ENCODE results near the gene FAM169A.
"Not testable (repeated sequence)": the region's sequence is repeated elsewhere in the genome, so short reads cannot be mapped to it uniquely, and the experiment has no call there.

FAM169A gene

DNA sequence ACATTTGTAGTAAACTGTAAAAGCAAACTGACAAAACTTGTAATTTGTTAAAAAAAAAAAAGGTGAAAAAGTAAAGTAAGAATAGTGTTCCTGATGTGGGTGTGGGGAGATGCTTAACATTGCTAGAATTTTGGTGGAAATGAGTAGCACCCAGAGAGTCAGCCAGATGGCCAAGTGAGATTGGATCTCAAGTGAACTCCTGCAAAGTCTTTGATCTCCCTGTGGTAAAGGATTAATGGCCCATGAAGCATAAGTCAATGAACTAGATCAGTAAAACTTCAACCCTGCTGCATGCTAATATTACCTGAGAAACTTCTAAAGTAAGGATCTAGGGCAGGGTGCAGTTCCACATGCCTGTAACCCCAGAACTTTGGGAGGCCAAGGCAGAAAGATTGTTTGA lies 19.0 kb upstream of the FAM169A start:
- Mint-ChIP-seq H3K9me3 (peaks cover 0 to 2% of the 10 kb centered on the region in 2 donors), H3K27ac (no peak overlapping the region), H3K4me3 (no peak overlapping the region), H3K4me1 (peaks cover 10% of the 10 kb centered on the region in 2 donors), H3K27me3 (peaks cover 0 to 5% of the 10 kb centered on the region in 2 donors), H3K36me3 (no peaks in the 10 kb centered on the region)
- no peak for DNase-seq
- no peak for ATAC-seq (replicated peaks)

- not testable (repeated sequence) for H3K9me3 Mint-ChIP-seq; DNase-seq; H3K36me3 Mint-ChIP-seq; H3K27me3 Mint-ChIP-seq; H3K4me3 Mint-ChIP-seq; ATAC-seq (replicated peaks); H3K4me1 Mint-ChIP-seq; H3K27ac Mint-ChIP-seq
These were observed 16.4 kb upstream of the FAM169A start for GRCh38 chr5:74882379-74883134.

- no peak for ATAC-seq (replicated peaks)
These were observed 11.6 kb upstream of the FAM169A start for GRCh38 chr5:74877624-74878304.

DNA sequence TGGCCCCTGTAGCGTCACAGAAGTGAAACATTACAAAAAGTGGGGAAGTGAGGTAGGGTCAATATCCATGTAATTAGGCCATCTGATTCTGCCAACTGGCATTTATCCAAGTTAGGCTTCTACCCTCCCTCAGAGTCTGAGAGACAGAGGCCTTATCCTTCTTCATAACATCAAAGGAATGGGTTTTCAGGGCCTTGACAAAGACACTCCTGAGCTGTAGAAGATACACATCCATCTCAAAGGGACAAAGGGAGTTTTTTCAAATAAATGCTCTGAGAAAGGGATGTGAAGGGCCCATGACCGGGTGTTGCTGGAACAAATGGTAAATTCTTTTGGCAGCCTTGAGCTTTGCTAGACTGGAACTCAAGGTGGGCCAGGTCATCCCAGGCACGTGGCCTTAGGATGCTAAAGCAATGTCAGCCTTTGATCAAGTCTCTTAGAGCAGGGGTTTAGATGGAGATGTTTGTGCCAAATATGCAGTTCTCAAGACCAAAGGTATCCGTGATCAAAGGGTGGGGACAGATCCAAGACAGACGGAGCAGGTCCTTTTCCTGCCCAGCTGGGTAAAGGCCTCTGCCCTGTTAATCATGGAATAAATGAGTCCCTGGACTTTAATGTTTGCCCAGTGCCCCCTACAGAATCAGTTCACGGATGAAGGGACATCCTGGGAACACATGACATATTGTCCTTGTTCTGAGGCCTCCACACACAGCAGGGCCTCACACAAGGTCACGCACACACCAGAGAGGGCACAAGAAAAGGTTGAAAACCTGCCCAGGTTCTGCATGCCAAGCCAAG lies 10.0 kb upstream of the FAM169A start:
- DNase-seq, result no peak
- Mint-ChIP-seq H3K9me3 (no peaks in the 10 kb centered on the region), H3K4me3 (no peak overlapping the region), H3K27ac (no peak overlapping the region), H3K27me3 (peaks cover 0 to 5% of the 10 kb centered on the region in 2 donors), H3K4me1 (no peaks in the 10 kb centered on the region), H3K36me3 (no peaks in the 10 kb centered on the region)
- no peak for ATAC-seq (replicated peaks)

More at GRCh38 chr5:74877624-74878304, 11.6 kb upstream of the FAM169A start:
- no peak overlapping the region for H3K27ac Mint-ChIP-seq
- no peak for DNase-seq
- no peak overlapping the region for H3K4me3 Mint-ChIP-seq
- H3K9me3 Mint-ChIP-seq, result no peaks in the 10 kb centered on the region
- H3K27me3 Mint-ChIP-seq, result peaks cover 0 to 5% of the 10 kb centered on the region in 2 donors
- no peaks in the 10 kb centered on the region for H3K4me1 Mint-ChIP-seq
- H3K36me3 Mint-ChIP-seq, result no peaks in the 10 kb centered on the region

GRCh38 chr5:74873525-74874249 lies 7.5 kb upstream of the FAM169A start:
- Mint-ChIP-seq H3K27me3 (peaks cover 5 to 10% of the 10 kb centered on the region in 2 donors), H3K4me3 (no peak overlapping the region), H3K9me3 (no peaks in the 10 kb centered on the region), H3K36me3 (no peaks in the 10 kb centered on the region), H3K4me1 (no peaks in the 10 kb centered on the region), H3K27ac (no peak overlapping the region)
- no peak for ATAC-seq (replicated peaks)
- no peak for DNase-seq

- DNase-seq, result no peak
- H3K9me3 Mint-ChIP-seq, result no peaks in the 10 kb centered on the region
- H3K27me3 Mint-ChIP-seq, result peaks cover 8 to 10% of the 10 kb centered on the region in 2 donors
- no peak overlapping the region for H3K4me3 Mint-ChIP-seq
- no peak for ATAC-seq (replicated peaks)
- peaks cover under 1 to 1% of the 10 kb centered on the region in 2 donors for H3K4me1 Mint-ChIP-seq
- H3K27ac Mint-ChIP-seq, result no peak overlapping the region
- H3K36me3 Mint-ChIP-seq, result peaks cover 0 to 1% of the 10 kb centered on the region in 2 donors
These were observed 4.3 kb upstream of the FAM169A start for GRCh38 chr5:74870299-74871067.

GRCh38 chr5:74869414-74869813 lies 3.2 kb upstream of the FAM169A start:
- ATAC-seq (replicated peaks), result not testable (repeated sequence)

GRCh38 chr5:74866596-74867162 lies 492 bp upstream of the FAM169A start:
- peak overlapping the region; percentile 91 for H3K27ac Mint-ChIP-seq
- peaks cover 13 to 16% of the 10 kb centered on the region in 2 donors for H3K4me1 Mint-ChIP-seq
- peak overlapping the region; percentile 85 to 89 for H3K4me3 Mint-ChIP-seq
- H3K27me3 Mint-ChIP-seq, result peaks cover 3 to 15% of the 10 kb centered on the region in 2 donors
- DNase-seq, result no peak
- H3K36me3 Mint-ChIP-seq, result peaks cover 0 to 3% of the 10 kb centered on the region in 2 donors
- peak; percentile 8 to 18 for ATAC-seq (replicated peaks)
- H3K9me3 Mint-ChIP-seq, result no peaks in the 10 kb centered on the region

More at GRCh38 chr5:74869414-74869813, 3.2 kb upstream of the FAM169A start:
- not testable (repeated sequence) for DNase-seq, H3K4me1 Mint-ChIP-seq, H3K9me3 Mint-ChIP-seq, H3K4me3 Mint-ChIP-seq, H3K36me3 Mint-ChIP-seq, H3K27ac Mint-ChIP-seq
- H3K27me3 Mint-ChIP-seq, result peaks cover 8 to 15% of the 10 kb centered on the region in 2 donors

- H3K27me3 Mint-ChIP-seq, result peaks cover 3 to 13% of the 10 kb centered on the region in 2 donors
- peak overlapping the region; percentile 65 for H3K27ac Mint-ChIP-seq
- peak overlapping the region; percentile 82 to 87 for H3K4me3 Mint-ChIP-seq
- DNase-seq (no peak), ATAC-seq (replicated peaks) (no peak)
- H3K36me3 Mint-ChIP-seq, result peaks cover 0 to 3% of the 10 kb centered on the region in 2 donors
- H3K9me3 Mint-ChIP-seq, result no peaks in the 10 kb centered on the region
- peaks cover 17 to 19% of the 10 kb centered on the region in 2 donors for H3K4me1 Mint-ChIP-seq
These were observed 857 bp downstream of the FAM169A start for GRCh38 chr5:74865256-74865803.

- peaks cover 0 to 3% of the 10 kb centered on the region in 2 donors for H3K36me3 Mint-ChIP-seq
- H3K9me3 Mint-ChIP-seq, result no peaks in the 10 kb centered on the region
- H3K27me3 Mint-ChIP-seq, result peaks cover 3 to 10% of the 10 kb centered on the region in 2 donors
- H3K4me3 Mint-ChIP-seq, result peak overlapping the region; percentile 82 to 87
- ATAC-seq (replicated peaks) (no peak), DNase-seq (no peak)
- no peak overlapping the region for H3K27ac Mint-ChIP-seq
- H3K4me1 Mint-ChIP-seq, result peaks cover 18 to 19% of the 10 kb centered on the region in 2 donors
These were observed 1.4 kb downstream of the FAM169A start for GRCh38 chr5:74864823-74865222.

DNA sequence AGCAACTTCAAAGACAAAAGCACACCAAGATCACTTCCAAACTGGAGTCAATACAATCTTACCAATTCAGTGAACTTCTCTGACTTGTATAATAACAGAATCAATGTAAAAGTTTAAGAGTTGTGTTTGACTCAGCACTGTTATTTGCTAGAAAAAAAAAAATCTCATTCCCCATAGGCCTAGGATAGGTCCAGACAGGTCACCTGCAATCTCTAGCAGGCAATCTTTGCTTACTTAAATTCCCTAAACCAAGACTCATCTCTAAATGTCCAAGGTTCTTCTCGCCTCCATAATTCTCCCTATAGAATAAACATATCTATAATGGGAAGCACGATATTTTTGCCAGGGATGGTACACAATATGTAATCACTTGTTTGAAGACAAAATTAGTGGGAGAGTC lies 2.5 kb downstream of the FAM169A start:
- H3K36me3 Mint-ChIP-seq, result peaks cover 0 to 3% of the 10 kb centered on the region in 2 donors
- peaks cover 18 to 19% of the 10 kb centered on the region in 2 donors for H3K4me1 Mint-ChIP-seq
- no peak overlapping the region for H3K4me3 Mint-ChIP-seq
- peaks cover 3 to 5% of the 10 kb centered on the region in 2 donors for H3K27me3 Mint-ChIP-seq
- DNase-seq (no peak), ATAC-seq (replicated peaks) (no peak)
- H3K27ac Mint-ChIP-seq, result no peak overlapping the region
- no peaks in the 10 kb centered on the region for H3K9me3 Mint-ChIP-seq

DNA sequence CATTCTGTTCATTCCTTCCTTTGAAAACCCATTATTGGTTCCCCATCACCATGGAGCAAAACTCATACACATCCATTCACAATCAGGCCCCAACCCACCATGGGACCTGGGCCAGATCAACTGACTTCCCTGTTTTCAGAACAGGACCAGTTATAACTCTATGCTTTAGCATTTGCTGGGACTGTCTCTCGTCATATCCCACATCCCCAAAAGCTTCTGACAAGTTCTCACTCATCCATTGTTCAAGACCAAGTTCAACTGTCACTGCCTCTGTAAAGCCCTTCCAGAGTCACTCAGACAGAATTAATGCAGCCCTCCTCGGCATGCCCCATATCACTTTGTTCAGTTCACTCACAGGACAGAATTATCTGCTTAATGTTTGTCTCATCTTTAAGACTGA lies 4.0 kb downstream of the FAM169A start:
- Mint-ChIP-seq H3K27me3 (peaks cover 3 to 5% of the 10 kb centered on the region in 2 donors), H3K27ac (no peak overlapping the region), H3K4me3 (no peak overlapping the region), H3K36me3 (peaks cover under 1 to 3% of the 10 kb centered on the region in 2 donors), H3K4me1 (peaks cover 18 to 19% of the 10 kb centered on the region in 2 donors), H3K9me3 (no peaks in the 10 kb centered on the region)
- DNase-seq, result no peak
- ATAC-seq (replicated peaks), result no peak

Measured in stimulated activated naive B cell treated with anti-CD40 and anti-IgM and Interleukin-4, amounts not matched to agents 10 μg/mL and 1 μg/mL and 100 μg/mL, for 72 hours (primary cell).